Kidney (tissue), 14 donors: Measurements from ENCODE around the gene NDUFS8. TPM values are rescaled to one million over a fixed set of nuclear protein-coding genes. Genes with fewer than 3 reads are reported as not detected.

Source experiments
- DNase-seq, 5 donors: peaks; one replicate each; pipeline ENCODE4 v3.0.0-alpha.2; 2013 to 2020
- FAIRE-seq: peaks from 2 replicates; lab custom pipeline; 2012; peaks lifted over from hg19 to GRCh38; lab: Jason Lieb, UNC
- H3K27ac ChIP-seq, 2 donors: one replicate each; pipeline ENCODE4 v1.7.0; 2013; ENCODE audit warnings: low read depth in 2 of 2, low read length in 2 of 2, inconsistent platforms in 1 of 2
- H3K27me3 ChIP-seq: one replicate; pipeline ENCODE4 v1.7.1; 2013; ENCODE audit warnings: low read length, inconsistent platforms; ENCODE audit not compliant: control insufficient read depth, insufficient read depth
- H3K36me3 ChIP-seq, 3 donors: one replicate each; pipeline versions ENCODE4 v1.7.0 to v1.7.1; 2013; ENCODE audit warnings: low read length in 3 of 3, control low read depth in 1 of 3, inconsistent platforms in 1 of 3; ENCODE audit not compliant: insufficient read depth in 3 of 3, control insufficient read depth in 2 of 3
- H3K4me1 ChIP-seq, 3 donors: one replicate each; pipeline versions ENCODE4 v1.7.0 to v1.7.1; 2013; ENCODE audit warnings: low read length in 3 of 3, inconsistent platforms in 1 of 3, low read depth in 1 of 3; ENCODE audit not compliant: control insufficient read depth in 2 of 3, insufficient read depth in 2 of 3
- H3K4me3 ChIP-seq, 3 donors: one replicate each; pipeline versions ENCODE4 v1.7.0 to v1.8.1; 2013; ENCODE audit warnings: low read length in 3 of 3, control low read depth in 1 of 3, inconsistent platforms in 1 of 3
- H3K9ac ChIP-seq, 3 donors: one replicate each; pipeline versions ENCODE4 v1.7.0 to v1.7.1; 2013; ENCODE audit warnings: low read length in 3 of 3, control low read depth in 1 of 3, inconsistent platforms in 1 of 3
- H3K9me3 ChIP-seq, 3 donors: one replicate each; pipeline versions ENCODE4 v1.7.0 to v1.7.1; 2013; ENCODE audit warnings: low read length in 3 of 3, control low read depth in 1 of 3, inconsistent platforms in 1 of 3; ENCODE audit not compliant: control insufficient read depth in 2 of 3, insufficient read depth in 1 of 3
- CTCF ChIP-seq: IDR thresholded peaks from 3 replicates; pipeline ENCODE4 v1.5.1; 2012; ENCODE audit warnings: mild to moderate bottlenecking, moderate library complexity, borderline replicate concordance; ENCODE audit not compliant: insufficient read depth; ENCODE audit errors: extremely low read depth
- intact Hi-C: fragments of 100-400 bp; cut with DNase I; formaldehyde crosslinking; loops from one replicate; pipeline ENCODE4 v1.11.1; 2022
- polyA plus RNA-seq: library from polyadenylated mRNA; stranded (reverse); fragments of 350-450 nt; fragmentation: Illumina TruSeq; extraction: RNeasy Lipid Tissue Mini Kit (QIAGEN cat#74804); gene quantifications from one replicate; pipeline ENCODE4 v1.2.3, GENCODE V29; 2014; ENCODE audit warnings: low read depth, low replicate concordance; ENCODE audit not compliant: insufficient read depth
- total RNA-seq: library from RNA; stranded (reverse); fragmentation: NEBNext Ultra II Directional; extraction: Animal tissue kit (Norgen Biotek cat#: 25700); gene quantifications from one replicate; pipeline ENCODE4 v1.2.1, GENCODE V29; 2021
- donor health status: control.
- donor health status: control.
- donor health status: control.
- donor health status: control.
- donor health status: control.
- donor health status: DM: yes; HTN: yes; CAD: no.
- donor health status: Normal renal cell carcinoma (clear cell type).

The NDUFS8 gene
- total and polyA plus RNA-seq, 2 donors from 2014 or later: 144 to 472 TPM

DNA sequence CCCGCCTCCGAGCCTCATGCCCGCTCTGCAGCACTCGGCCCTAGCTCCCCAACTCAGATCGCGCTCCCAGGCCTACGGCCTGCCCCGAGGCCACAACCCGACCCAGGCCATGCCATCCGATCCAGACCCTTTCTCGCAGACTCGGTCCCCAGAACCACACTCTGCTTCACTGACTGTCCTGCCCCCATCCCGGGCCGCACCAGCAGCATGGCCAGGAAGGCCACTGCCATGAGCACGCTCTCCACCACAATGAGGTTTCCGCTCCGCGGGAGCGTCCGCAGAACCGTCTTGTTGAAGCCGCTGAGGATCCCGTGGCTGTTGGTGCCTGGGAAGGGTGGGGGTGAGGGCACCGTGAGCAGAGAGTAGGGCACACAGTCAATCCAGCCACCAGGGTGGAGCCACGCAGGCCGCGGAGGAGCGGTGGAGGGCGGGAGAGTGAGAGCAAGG, 33.0 kb upstream of the NDUFS8 start:
- no peak for TF ChIP-seq CTCF
- Histone ChIP-seq H3K27me3 (no peaks in the 10 kb centered on the region), H3K4me1 (no peaks in the 10 kb centered on the region), H3K9me3 (no peaks in the 10 kb centered on the region), H3K9ac (no peak overlapping the region), H3K36me3 (no peaks in the 10 kb centered on the region), H3K4me3 (no peak overlapping the region), H3K27ac (no peak overlapping the region)
- DNase-seq (peak in 1 of 5 donors; percentile 61), FAIRE-seq (no peak)
- intact Hi-C loops: no loop called here

DNA sequence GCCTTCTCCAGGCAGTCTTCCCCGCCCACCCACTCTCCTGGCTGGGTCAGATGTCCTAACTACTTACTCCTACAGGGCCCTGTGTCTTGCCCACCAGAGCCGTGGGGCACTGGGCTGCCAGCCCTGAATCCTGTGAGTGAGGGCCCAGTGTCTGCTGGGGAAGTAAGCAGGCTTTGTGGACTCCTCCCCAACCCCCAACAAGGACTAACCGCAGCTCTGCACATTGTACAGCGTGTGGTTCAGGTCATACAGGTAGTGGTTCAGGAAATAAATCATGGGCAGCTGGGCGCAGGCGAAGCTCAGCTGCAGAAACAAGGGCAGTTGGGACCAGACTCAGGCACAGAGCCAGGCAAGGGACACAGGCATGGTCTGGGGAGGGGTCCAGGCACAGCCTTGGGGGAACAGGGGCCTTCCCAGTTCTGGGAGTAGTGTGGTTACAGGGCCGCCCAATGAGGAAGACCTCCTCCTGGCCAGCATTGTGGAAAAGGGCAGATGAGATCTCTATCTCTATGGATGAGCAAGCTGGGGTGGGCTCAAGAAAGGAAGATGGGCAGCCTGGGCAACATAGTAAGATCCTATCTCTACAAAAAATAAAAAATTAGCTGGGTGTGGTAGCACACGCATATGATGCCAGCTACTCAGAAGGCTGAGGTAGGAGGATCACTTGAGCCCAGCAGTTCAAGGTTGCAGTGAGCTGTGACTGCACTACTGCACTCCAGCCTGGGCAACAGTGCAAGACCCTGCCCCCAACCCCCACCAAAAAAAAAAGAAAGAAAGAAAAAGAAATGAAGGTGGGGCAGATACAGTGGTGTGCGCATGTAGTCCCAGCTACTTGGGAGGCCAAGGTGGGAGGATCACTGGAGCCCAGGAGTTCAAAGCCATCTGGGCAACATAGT, 32.1 kb upstream of the NDUFS8 start:
- DNase-seq (peak in 1 of 5 donors; percentile 46), FAIRE-seq (no peak)
- no peaks in the 10 kb centered on the region for H3K4me1 ChIP-seq
- intact Hi-C loops: no loop called here
- H3K9ac ChIP-seq: no peak overlapping the region
- no peaks in the 10 kb centered on the region for H3K9me3 ChIP-seq
- no peak overlapping the region for H3K4me3 ChIP-seq
- no peak overlapping the region for H3K27ac ChIP-seq
- H3K36me3 ChIP-seq: no peaks in the 10 kb centered on the region
- no peaks in the 10 kb centered on the region for H3K27me3 ChIP-seq
- no peak for TF ChIP-seq CTCF

DNA sequence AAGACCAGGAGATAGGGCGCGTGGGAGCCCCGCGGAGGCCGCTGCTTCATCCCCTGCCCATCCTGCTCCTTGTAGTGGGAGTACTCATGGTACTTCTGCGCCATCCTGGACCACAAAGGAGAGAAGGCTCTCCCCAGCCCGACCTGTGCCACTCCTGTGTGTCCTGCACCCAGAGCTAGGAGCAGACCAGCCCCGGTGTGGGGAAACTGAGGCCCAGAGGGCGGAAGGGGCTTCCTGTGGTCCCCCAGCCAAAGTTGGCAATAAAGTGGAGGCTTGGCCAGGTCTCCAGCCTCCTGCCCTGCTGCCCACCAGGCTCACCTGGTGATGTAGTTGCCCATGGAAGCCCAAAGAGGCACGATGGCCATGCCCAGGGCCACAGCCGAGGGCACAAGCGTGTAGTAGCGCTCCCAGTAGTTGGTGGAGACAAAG, 31.3 kb upstream of the NDUFS8 start:
- no peak for TF ChIP-seq CTCF
- Histone ChIP-seq H3K4me3 (no peak overlapping the region), H3K9me3 (no peaks in the 10 kb centered on the region), H3K9ac (no peak overlapping the region), H3K27ac (no peak overlapping the region), H3K4me1 (peaks cover 0 to 2% (median 0%) of the 10 kb centered on the region in 3 donors), H3K36me3 (no peaks in the 10 kb centered on the region), H3K27me3 (no peaks in the 10 kb centered on the region)
- intact Hi-C loops: no loop called here
- FAIRE-seq (no peak), DNase-seq (peak in 1 of 5 donors; percentile 54)
